Spleen (tissue), 11 donors: ENCODE measurements around the gene TM4SF4. TPM values are rescaled to one million over a fixed set of nuclear protein-coding genes. Genes with fewer than 3 reads are reported as not detected.

Experiments
- DNase-seq: peaks from one replicate; pipeline ENCODE4 v3.0.0-alpha.2; 2020
- H3K27ac ChIP-seq, 8 donors: fragments of 200-600 bp; sonication (generic) in 7 of 8; 1 replicate in 4 of 8; 2 replicates in 4 of 8; pipeline versions ENCODE4 v1.5.0 to v1.8.0; 2016 to 2021; ENCODE audit warnings: inconsistent platforms in 4 of 8, mild to moderate bottlenecking in 4 of 8, moderate library complexity in 1 of 8
- H3K27me3 ChIP-seq, 7 donors: fragments of 200-600 bp; sonication (generic) in 6 of 7; replicated peaks in 1 of 7; 1 replicate in 4 of 7; 2 replicates in 3 of 7; pipeline versions ENCODE4 v1.5.0 to v1.8.0; 2016 to 2021; ENCODE audit warnings: inconsistent platforms in 3 of 7, mild to moderate bottlenecking in 1 of 7
- H3K36me3 ChIP-seq, 6 donors: fragments of 200-600 bp; sonication (generic) in 5 of 6; 1 replicate in 4 of 6; 2 replicates in 2 of 6; pipeline versions ENCODE4 v1.5.0 to v1.8.0; 2016 to 2021; ENCODE audit warnings: inconsistent platforms in 2 of 6
- H3K4me1 ChIP-seq, 6 donors: fragments of 200-600 bp; sonication (generic) in 5 of 6; 1 replicate in 3 of 6; 2 replicates in 3 of 6; pipeline versions ENCODE4 v1.5.0 to v1.8.0; 2016 to 2021; ENCODE audit warnings: inconsistent platforms in 3 of 6
- H3K4me3 ChIP-seq, 8 donors: fragments of 200-600 bp; sonication (generic) in 7 of 8; 1 replicate in 4 of 8; 2 replicates in 4 of 8; pipeline versions ENCODE4 v1.5.0 to v1.8.0; 2016 to 2021; ENCODE audit warnings: inconsistent platforms in 4 of 8, mild to moderate bottlenecking in 4 of 8, moderate library complexity in 2 of 8
- H3K9me3 ChIP-seq, 8 donors: fragments of 200-600 bp; sonication (generic) in 7 of 8; 1 replicate in 4 of 8; 2 replicates in 4 of 8; pipeline versions ENCODE4 v1.5.0 to v1.8.0; 2016 to 2021; ENCODE audit warnings: inconsistent platforms in 4 of 8
- POLR2A ChIP-seq, 3 donors: fragments of 450-650 bp; IDR thresholded peaks; one replicate each; pipeline ENCODE4 v1.5.1; 2017; ENCODE audit warnings: antibody characterized with exemption in 3 of 3, mild to moderate bottlenecking in 1 of 3
- POLR2AphosphoS5 ChIP-seq, 3 donors: sonication (generic); formaldehyde crosslinking; IDR thresholded peaks; one replicate each; pipeline ENCODE4 v1.5.1; 2017; ENCODE audit warnings: antibody characterized with exemption in 3 of 3
- WGBS, 5 donors: extraction: QIAGEN DNeasy Blood & Tissue Kit in 3 of 5; methylation state at CpG; one replicate each; pipeline versions ENCODE4 v1.1.5 to v1.1.7; 2013 to 2018; 5-methylcytosine and 5-hydroxymethylcytosine counted together
- intact Hi-C: fragments of 100-400 bp; cut with DNase I; formaldehyde crosslinking; loops from one replicate; pipeline ENCODE4 v1.15.0; 2023; ENCODE audit warnings: low total_unique reads
- polyA plus RNA-seq, 3 donors: library from polyadenylated mRNA; stranded (reverse); fragments of 200-250 nt; gene quantifications; one replicate each; pipeline ENCODE4 v1.2.1, GENCODE V29; 2013
- total RNA-seq, 7 donors: library from RNA; depleted of rRNA in 3 of 7; stranded (reverse); fragments of >200 nt in 3 of 7; fragmentation: NEBNext Ultra II Directional in 4 of 7; extraction: Animal tissue kit (Norgen Biotek cat#: 25700) in 4 of 7; gene quantifications; one replicate each; pipeline versions ENCODE4 v1.1.0 to v1.2.1, GENCODE V29; 2016 to 2021
- TF ChIP-seq, protein P1 (sequence below), 11 experiments: fragments of 200-600 bp in 7 of 11; fragments of 450-650 bp in 4 of 11; sonication (generic) in 4 of 11; IDR thresholded peaks in 8 of 11; conservative IDR thresholded peaks in 3 of 11; 1 replicate in 7 of 11; 2 replicates in 4 of 11; pipeline versions ENCODE4 v1.4.0 to v1.8.0; 2016 to 2021; ENCODE audit warnings: antibody characterized with exemption in 11 of 11, inconsistent platforms in 4 of 11, mild to moderate bottlenecking in 1 of 11
- donor health status: healthy with polysubstance abuse.
- donor health status: DM: no; HTN: no; CAD: no; lungs with moderate emphysema.
- donor health status: DM: no; HTN: no; CAD: no.
- donor health status: Bipolar disorder and iron deficiency.
- donor health status: healthy.
- donor health status: DM: no; HTN: no; CAD: no.
- donor health status: DM: yes; HTN: yes; CAD: no.

The TM4SF4 gene
- total and polyA plus RNA-seq, 10 donors = 0.11 to 0.29 TPM; not detected in 8

DNA sequence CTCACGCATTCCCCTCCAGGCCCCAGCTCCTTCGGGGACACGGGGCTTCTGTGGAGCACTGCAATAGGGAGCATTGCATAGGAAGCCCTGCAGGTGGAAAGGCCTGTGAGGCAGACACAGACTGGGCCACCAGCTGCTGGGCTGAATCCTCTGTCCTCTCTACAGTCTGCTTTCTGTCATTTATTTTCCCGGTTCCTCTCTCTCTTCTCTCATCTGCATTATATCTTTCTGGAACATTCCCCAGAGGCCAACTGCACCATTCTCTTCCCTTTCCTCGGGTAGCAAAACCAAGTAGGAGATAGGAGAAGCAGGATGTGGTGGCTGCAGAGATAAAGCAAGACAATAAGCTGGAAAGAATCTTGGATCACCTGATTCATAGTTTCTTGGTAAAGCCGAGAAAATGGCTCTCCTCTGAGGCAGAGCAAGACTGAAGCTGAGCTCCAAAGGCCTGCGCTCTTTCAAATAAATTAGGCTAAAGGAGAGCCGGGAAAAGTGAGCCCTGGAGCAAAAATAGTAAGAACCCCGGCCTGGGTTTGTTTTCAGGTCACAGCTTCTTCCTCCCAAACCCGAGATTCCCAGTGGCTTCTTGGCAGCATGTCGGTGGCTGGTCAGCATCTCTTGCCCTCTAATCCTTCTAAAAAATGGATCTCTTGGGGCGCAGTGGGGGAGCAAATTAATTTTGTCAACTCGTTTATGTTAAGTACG lies 5.3 kb downstream of the TM4SF4 start:
- TF ChIP-seq, protein P1, sequence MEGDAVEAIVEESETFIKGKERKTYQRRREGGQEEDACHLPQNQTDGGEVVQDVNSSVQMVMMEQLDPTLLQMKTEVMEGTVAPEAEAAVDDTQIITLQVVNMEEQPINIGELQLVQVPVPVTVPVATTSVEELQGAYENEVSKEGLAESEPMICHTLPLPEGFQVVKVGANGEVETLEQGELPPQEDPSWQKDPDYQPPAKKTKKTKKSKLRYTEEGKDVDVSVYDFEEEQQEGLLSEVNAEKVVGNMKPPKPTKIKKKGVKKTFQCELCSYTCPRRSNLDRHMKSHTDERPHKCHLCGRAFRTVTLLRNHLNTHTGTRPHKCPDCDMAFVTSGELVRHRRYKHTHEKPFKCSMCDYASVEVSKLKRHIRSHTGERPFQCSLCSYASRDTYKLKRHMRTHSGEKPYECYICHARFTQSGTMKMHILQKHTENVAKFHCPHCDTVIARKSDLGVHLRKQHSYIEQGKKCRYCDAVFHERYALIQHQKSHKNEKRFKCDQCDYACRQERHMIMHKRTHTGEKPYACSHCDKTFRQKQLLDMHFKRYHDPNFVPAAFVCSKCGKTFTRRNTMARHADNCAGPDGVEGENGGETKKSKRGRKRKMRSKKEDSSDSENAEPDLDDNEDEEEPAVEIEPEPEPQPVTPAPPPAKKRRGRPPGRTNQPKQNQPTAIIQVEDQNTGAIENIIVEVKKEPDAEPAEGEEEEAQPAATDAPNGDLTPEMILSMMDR (IDR thresholded peaks at IDR 0.05 in 8 of 11, conservative IDR thresholded peaks at IDR 0.05 in 3 of 11) = no peak
- TF ChIP-seq POLR2AphosphoS5 (IDR thresholded peaks at IDR 0.05) (no peak), POLR2A (IDR thresholded peaks at IDR 0.05) (no peak)
- Histone ChIP-seq H3K36me3 (no peaks in the 10 kb centered on the region), H3K4me1 (peaks cover 0 to 39% (median 14%) of the 10 kb centered on the region in 6 donors), H3K9me3 (no peaks in the 10 kb centered on the region), H3K27me3 (no peaks in the 10 kb centered on the region), H3K4me3 (no peak overlapping the region), H3K27ac (peak overlapping the region in 7 of 8 donors; percentile 20 to 64 (median 49))
- WGBS, 5 donors = 66 to 76% (median 73%) methylated on average over 14 of the region's 14 CpGs
- DNase-seq = no peak
- intact Hi-C loops = loop anchor here (10.0 kb wide), 1 partner anchor 85 kb away; no protein-coding TSS in a partner anchor

DNA sequence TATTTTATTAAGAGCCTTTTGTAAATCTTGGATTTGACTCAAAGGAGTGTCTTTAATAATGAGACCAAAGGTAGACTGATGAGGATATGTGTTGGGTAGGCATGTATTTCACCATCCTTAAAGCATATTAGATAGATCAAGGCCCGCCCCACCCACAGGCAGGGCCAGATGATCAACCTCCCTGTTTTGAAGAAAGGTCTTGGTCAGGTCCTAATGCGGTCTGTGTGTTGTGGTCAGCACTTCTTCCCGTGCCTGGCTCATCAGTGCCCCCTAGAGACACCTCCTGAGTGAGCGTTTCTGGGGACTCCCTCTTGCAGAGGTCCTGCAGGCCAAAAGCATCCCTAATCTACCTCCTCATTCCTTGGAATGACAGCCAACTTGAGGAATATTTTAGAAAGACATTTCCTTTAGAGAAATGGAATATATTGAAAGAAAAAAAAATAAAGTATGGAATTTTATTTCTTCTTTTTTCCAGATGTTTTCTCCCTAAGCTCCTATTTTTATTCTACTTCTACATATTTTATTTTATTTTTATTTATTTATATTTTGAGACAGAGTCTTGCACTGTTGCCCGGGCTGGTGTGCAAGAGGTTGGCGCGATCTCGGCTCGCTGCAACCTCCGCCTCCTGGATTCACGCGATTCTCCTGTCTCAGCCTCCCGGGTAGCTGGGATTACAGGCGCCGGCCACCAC lies 6.0 kb downstream of the TM4SF4 start:
- intact Hi-C loops = no loop called here
- Histone ChIP-seq H3K27ac (peak overlapping the region in 7 of 8 donors; percentile 20 to 64 (median 49)), H3K27me3 (no peaks in the 10 kb centered on the region), H3K4me1 (peaks cover 0 to 32% (median 14%) of the 10 kb centered on the region in 6 donors), H3K9me3 (no peaks in the 10 kb centered on the region), H3K4me3 (no peak overlapping the region), H3K36me3 (no peaks in the 10 kb centered on the region)
- TF ChIP-seq POLR2AphosphoS5 (IDR thresholded peaks at IDR 0.05) = peak in 1 of 3 donors; percentile 43
- TF ChIP-seq, protein P1 (IDR thresholded peaks at IDR 0.05 in 8 of 11, conservative IDR thresholded peaks at IDR 0.05 in 3 of 11) = peak; percentile 41 to 80 (median 71)
- no peak for TF ChIP-seq POLR2A (IDR thresholded peaks at IDR 0.05)
- peak; percentile 87 for DNase-seq
- WGBS, 5 donors = 70 to 76% (median 72%) methylated on average over 15 of the region's 15 CpGs

DNA sequence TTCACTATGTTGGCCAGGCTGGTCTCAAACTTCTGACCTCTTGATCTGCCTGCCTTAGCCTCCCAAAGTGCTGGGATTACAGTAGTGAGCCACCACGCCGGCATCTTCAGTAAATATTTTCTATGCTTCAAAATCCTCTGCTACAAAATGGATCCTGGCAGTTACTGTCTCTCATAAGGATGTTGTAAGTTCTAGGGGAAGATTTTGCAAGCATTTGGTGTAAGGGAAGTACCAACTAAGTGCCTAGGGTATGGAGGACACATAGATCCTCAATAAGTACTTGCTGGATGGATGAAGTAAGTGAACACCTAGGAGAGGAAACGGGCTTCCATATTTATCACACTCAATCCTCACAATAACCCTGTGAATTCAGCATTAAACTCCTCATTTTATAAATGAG lies 6.6 kb downstream of the TM4SF4 start:
- Histone ChIP-seq H3K27me3 (no peaks in the 10 kb centered on the region), H3K27ac (peak overlapping the region in 1 of 8 donors; percentile 49), H3K4me1 (peaks cover 0 to 27% (median 12%) of the 10 kb centered on the region in 6 donors), H3K9me3 (no peaks in the 10 kb centered on the region), H3K4me3 (no peak overlapping the region), H3K36me3 (no peaks in the 10 kb centered on the region)
- TF ChIP-seq POLR2A (IDR thresholded peaks at IDR 0.05) (no peak), POLR2AphosphoS5 (IDR thresholded peaks at IDR 0.05) (no peak)
- TF ChIP-seq, protein P1 (IDR thresholded peaks at IDR 0.05 in 8 of 11, conservative IDR thresholded peaks at IDR 0.05 in 3 of 11) = no peak
- intact Hi-C loops = no loop called here
- WGBS, 5 donors = 65 to 81% (median 73%) methylated on average over 3 of the region's 3 CpGs
- DNase-seq = no peak

DNA sequence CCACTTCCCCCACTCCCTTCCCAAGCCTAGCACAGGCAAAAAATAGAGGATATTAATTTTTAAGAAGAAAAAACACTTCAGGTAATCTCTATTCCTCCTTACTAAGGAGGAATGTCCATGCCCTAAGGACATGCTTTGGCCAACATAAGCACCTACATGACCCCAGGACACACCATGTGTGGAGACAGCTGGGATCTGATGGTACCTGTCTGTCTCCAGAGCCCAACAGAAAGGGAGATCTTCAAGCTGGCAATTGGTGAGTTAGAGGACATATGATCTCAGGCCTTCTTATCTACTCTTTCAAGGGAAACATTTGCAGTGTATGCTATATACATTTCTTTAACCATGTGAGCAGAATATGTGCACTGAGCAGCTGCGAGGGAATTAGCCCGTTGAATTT lies 7.0 kb downstream of the TM4SF4 start:
- Histone ChIP-seq H3K4me1 (peaks cover 0 to 22% (median 10%) of the 10 kb centered on the region in 6 donors), H3K27ac (no peak overlapping the region), H3K4me3 (no peak overlapping the region), H3K9me3 (no peaks in the 10 kb centered on the region), H3K27me3 (no peaks in the 10 kb centered on the region), H3K36me3 (no peaks in the 10 kb centered on the region)
- DNase-seq = no peak
- intact Hi-C loops = no loop called here
- WGBS, 5 donors = 82 to 97% (median 89%) methylated on average over 2 of the region's 2 CpGs
- TF ChIP-seq POLR2AphosphoS5 (IDR thresholded peaks at IDR 0.05) (no peak), POLR2A (IDR thresholded peaks at IDR 0.05) (no peak)
- TF ChIP-seq, protein P1 (IDR thresholded peaks at IDR 0.05 in 8 of 11, conservative IDR thresholded peaks at IDR 0.05 in 3 of 11) = no peak
